ENCODE data around the gene MXI1. TPM values are rescaled to one million over a fixed set of nuclear protein-coding genes. Genes with fewer than 3 reads are reported as not detected.

The MXI1 gene
- total and polyA plus RNA-seq, 2 donors (not counting 1 experiment from before 2014, with no cell fraction given): 12.0 to 32.4 TPM

- ChIA-PET POLR2A (no interaction called here), CTCF (interaction anchor here (1.3 to 2.3 kb wide), 6 partner anchors 10 to 304 kb away, joined by 3 to 10 read pairs (median 6); no protein-coding TSS in a partner anchor)
- no peak for DNase-seq
- Mint-ChIP-seq H3K4me1 (peaks cover 15% of the 10 kb centered on the region), H3K27me3 (no peaks in the 10 kb centered on the region), H3K4me3 (no peak overlapping the region), H3K9me3 (ENCODE audit: insufficient read depth) (no peaks in the 10 kb centered on the region), H3K27ac (no peak overlapping the region)
- TF ChIP-seq CTCF (IDR thresholded peaks at IDR 0.05) (no peak), EZH2 (IDR thresholded peaks at IDR 0.05; ENCODE audit: borderline replicate concordance, insufficient read depth, low read depth, low read length, poor library complexity, severe bottlenecking) (no peak)
- Histone ChIP-seq H3K9ac (ENCODE audit: low read length) (no peak overlapping the region), H2AFZ (ENCODE audit: insufficient read depth, low read depth, low read length, poor library complexity, severe bottlenecking) (no peak overlapping the region), H3K27me3 (replicated peaks in 1 of 4; ENCODE audit: control extremely low read depth in 1 of 4, control insufficient read depth in 3 of 4, insufficient read depth in 4 of 4, low read length in 3 of 4) (no peaks in the 10 kb centered on the region), H3K4me2 (replicated peaks; ENCODE audit: low read depth, low read length, poor library complexity, severe bottlenecking) (no peak overlapping the region), H4K20me1 (ENCODE audit: control insufficient read depth, insufficient read depth, low read length, poor library complexity, severe bottlenecking) (peaks cover 38% of the 10 kb centered on the region), H3K4me1 (ENCODE audit: control insufficient read depth in 2 of 2, insufficient read depth in 2 of 2, low read length in 2 of 2) (peaks cover 0 to 2% of the 10 kb centered on the region in 2 donors), H3K27ac (ENCODE audit: low read length in 2 of 2) (no peak overlapping the region), H3K79me2 (ENCODE audit: control insufficient read depth, insufficient read depth, low read length) (peaks cover 9% of the 10 kb centered on the region), H3K36me3 (replicated peaks in 1 of 2; ENCODE audit: control extremely low read depth in 1 of 2, control insufficient read depth in 1 of 2, extremely low read depth in 1 of 2, insufficient read depth in 2 of 2, low read length in 1 of 2) (peaks cover 6 to 75% of the 10 kb centered on the region in 2 experiments), H3K9me3 (ENCODE audit: control extremely low read depth in 1 of 3, control insufficient read depth in 2 of 3, insufficient read depth in 1 of 3, low read length in 2 of 3) (no peaks in the 10 kb centered on the region), H3K4me3 (ENCODE audit: control extremely low read depth in 1 of 5, extremely low read depth in 1 of 5, insufficient read depth in 1 of 5, low read depth in 2 of 5, low read length in 4 of 5) (no peak overlapping the region)
- WGBS (ENCODE audit: insufficient coverage): no CpG with 5 or more reads among the region's 1 CpG
- no peak for ATAC-seq (ENCODE audit: low read depth)
- intact Hi-C loops (cut with micrococcal nuclease): no loop called here
Measured at GRCh38 chr10:110296966-110297365, 89.6 kb downstream of the MXI1 start.

- ATAC-seq (ENCODE audit: low read depth) (no peak), DNase-seq (no peak)
- Histone ChIP-seq H3K79me2 (ENCODE audit: control insufficient read depth, insufficient read depth, low read length) (peaks cover 38% of the 10 kb centered on the region), H3K36me3 (replicated peaks in 1 of 2; ENCODE audit: control extremely low read depth in 1 of 2, control insufficient read depth in 1 of 2, extremely low read depth in 1 of 2, insufficient read depth in 2 of 2, low read length in 1 of 2) (peaks cover 7 to 57% of the 10 kb centered on the region in 2 experiments), H3K4me2 (replicated peaks; ENCODE audit: low read depth, low read length, poor library complexity, severe bottlenecking) (no peak overlapping the region), H3K4me3 (ENCODE audit: control extremely low read depth in 1 of 5, extremely low read depth in 1 of 5, insufficient read depth in 1 of 5, low read depth in 2 of 5, low read length in 4 of 5) (no peak overlapping the region), H3K27ac (ENCODE audit: low read length in 2 of 2) (no peak overlapping the region), H2AFZ (ENCODE audit: insufficient read depth, low read depth, low read length, poor library complexity, severe bottlenecking) (no peak overlapping the region), H3K9me3 (ENCODE audit: control extremely low read depth in 1 of 3, control insufficient read depth in 2 of 3, insufficient read depth in 1 of 3, low read length in 2 of 3) (no peaks in the 10 kb centered on the region), H3K4me1 (ENCODE audit: control insufficient read depth in 2 of 2, insufficient read depth in 2 of 2, low read length in 2 of 2) (peaks cover 14 to 17% of the 10 kb centered on the region in 2 donors), H3K9ac (ENCODE audit: low read length) (no peak overlapping the region), H3K27me3 (replicated peaks in 1 of 4; ENCODE audit: control extremely low read depth in 1 of 4, control insufficient read depth in 3 of 4, insufficient read depth in 4 of 4, low read length in 3 of 4) (no peaks in the 10 kb centered on the region), H4K20me1 (ENCODE audit: control insufficient read depth, insufficient read depth, low read length, poor library complexity, severe bottlenecking) (peaks cover 54% of the 10 kb centered on the region)
- ChIA-PET CTCF (no interaction called here), POLR2A (no interaction called here)
- Mint-ChIP-seq H3K9me3 (ENCODE audit: insufficient read depth) (no peaks in the 10 kb centered on the region), H3K27ac (no peak overlapping the region), H3K4me3 (no peak overlapping the region), H3K4me1 (peaks cover 40% of the 10 kb centered on the region), H3K27me3 (no peaks in the 10 kb centered on the region)
- intact Hi-C loops (cut with micrococcal nuclease): loop anchor here (10.0 kb wide), 1 partner anchor 444 kb away; no protein-coding TSS in a partner anchor
- 100% methylated on average over 2 of the region's 5 CpGs for WGBS (ENCODE audit: insufficient coverage)
- no peak for TF ChIP-seq EZH2 (IDR thresholded peaks at IDR 0.05; ENCODE audit: borderline replicate concordance, insufficient read depth, low read depth, low read length, poor library complexity, severe bottlenecking)
- no peak for TF ChIP-seq CTCF (IDR thresholded peaks at IDR 0.05)
Measured at GRCh38 chr10:110300486-110300986, 93.1 kb downstream of the MXI1 start.
